Osteoblast (primary cell): ENCODE measurements around the gene CRAMP1. TPM values are rescaled to one million over a fixed set of nuclear protein-coding genes. Genes with fewer than 3 reads are reported as not detected.
"Not testable (repeated sequence)": the region's sequence is repeated elsewhere in the genome, so short reads cannot be mapped to it uniquely, and the experiment has no call there.

Experiments
- DNase-seq: peaks from one replicate; pipeline ENCODE4 v3.0.0; 2011; ENCODE audit warnings: low spot score, mixed read lengths; ENCODE audit not compliant: insufficient read length; ENCODE audit errors: missing footprints
- H2AFZ ChIP-seq: 2 replicates; pipeline ENCODE4 v1.6.0; 2011; ENCODE audit warnings: mild to moderate bottlenecking, low read length
- H3K27ac ChIP-seq: 2 replicates; pipeline ENCODE4 v1.5.1; 2011; ENCODE audit warnings: mild to moderate bottlenecking, low read depth, low read length, moderate library complexity
- H3K27me3 ChIP-seq: 2 replicates; pipeline ENCODE4 v1.6.0; 2012; ENCODE audit warnings: mild to moderate bottlenecking, control low read depth, inconsistent platforms, low read length, moderate library complexity; ENCODE audit not compliant: insufficient read depth
- H3K36me3 ChIP-seq: 2 replicates; pipeline ENCODE4 v1.5.1; 2011; ENCODE audit warnings: mild to moderate bottlenecking, low read length, control low read depth, moderate library complexity; ENCODE audit not compliant: insufficient read depth
- H3K4me1 ChIP-seq: 2 replicates; pipeline ENCODE4 v1.5.1; 2011; ENCODE audit warnings: mild to moderate bottlenecking, low read length, control low read depth, moderate library complexity; ENCODE audit not compliant: insufficient read depth
- H3K4me2 ChIP-seq: 2 replicates; pipeline ENCODE4 v1.6.0; 2011; ENCODE audit warnings: mild to moderate bottlenecking, low read length; ENCODE audit not compliant: insufficient read depth
- H3K4me3 ChIP-seq: fragments of 200-600 bp; sonication (generic); 3 replicates; pipeline ENCODE4 v1.5.1; 2012; ENCODE audit warnings: mild to moderate bottlenecking, low read length, inconsistent platforms; ENCODE audit not compliant: insufficient read depth
- H3K79me2 ChIP-seq: 2 replicates; pipeline ENCODE4 v1.6.0; 2012; ENCODE audit warnings: mild to moderate bottlenecking, low read length, control low read depth, inconsistent platforms; ENCODE audit not compliant: insufficient read depth
- H3K9me3 ChIP-seq: 2 replicates; pipeline ENCODE4 v1.5.1; 2011; ENCODE audit warnings: low read depth, low read length, control low read depth
- H4K20me1 ChIP-seq: 2 replicates; pipeline ENCODE4 v1.6.0; 2012; ENCODE audit warnings: mild to moderate bottlenecking, low read length, control low read depth; ENCODE audit not compliant: insufficient read depth
- CTCF ChIP-seq: IDR thresholded peaks from 2 replicates; pipeline ENCODE4 v1.5.1; 2011; ENCODE audit warnings: mild to moderate bottlenecking, low read depth, low read length, moderate library complexity; ENCODE audit errors: extremely low read depth
- total RNA-seq: library from RNA; depleted of rRNA; stranded (reverse); fragments of >200 nt; gene quantifications from 2 replicates; pipeline ENCODE4 v1.2.3, GENCODE V29; 2012

Gene CRAMP1
- total RNA-seq, 1 donor = 11.2 TPM

DNA sequence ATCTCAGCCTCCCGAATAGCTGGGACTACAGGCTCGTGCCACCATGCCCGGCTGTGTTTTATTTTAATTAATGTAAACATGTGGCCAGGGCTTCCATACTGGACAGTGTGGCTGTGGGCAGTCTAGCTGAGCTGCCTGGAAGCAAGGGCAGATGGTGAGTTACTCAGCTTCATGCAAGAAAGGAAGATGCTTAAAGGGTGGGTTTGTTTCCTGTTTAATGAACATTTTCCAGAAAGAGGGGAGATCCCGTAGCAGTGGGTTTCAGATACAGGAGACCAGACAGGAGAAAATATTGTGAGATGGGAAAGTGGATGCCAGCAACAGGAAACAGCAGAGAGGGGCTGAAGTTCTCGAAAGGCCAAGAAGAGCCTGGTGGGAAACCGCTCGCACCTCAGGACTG is 101.2 kb downstream of the CRAMP1 start:
- Histone ChIP-seq H2AFZ (no peak overlapping the region), H3K9me3 (no peaks in the 10 kb centered on the region), H3K4me2 (peak overlapping the region; percentile 23), H3K27me3 (no peaks in the 10 kb centered on the region), H3K36me3 (no peaks in the 10 kb centered on the region), H3K4me3 (no peak overlapping the region), H4K20me1 (peaks cover 73% of the 10 kb centered on the region), H3K4me1 (peaks cover 20% of the 10 kb centered on the region), H3K79me2 (peaks cover 97% of the 10 kb centered on the region), H3K27ac (peak overlapping the region; percentile 13)
- TF ChIP-seq CTCF = no peak
- DNase-seq = peak; percentile 82

GRCh38 chr16:1713933-1714332 is 101.8 kb downstream of the CRAMP1 start:
- Histone ChIP-seq H3K27me3 (no peaks in the 10 kb centered on the region), H3K36me3 (no peaks in the 10 kb centered on the region), H3K27ac (no peak overlapping the region), H4K20me1 (peaks cover 71% of the 10 kb centered on the region), H2AFZ (no peak overlapping the region), H3K4me2 (no peak overlapping the region), H3K79me2 (peaks cover 97% of the 10 kb centered on the region), H3K4me3 (no peak overlapping the region), H3K4me1 (peaks cover 14% of the 10 kb centered on the region), H3K9me3 (no peaks in the 10 kb centered on the region)
- no peak for DNase-seq
- no peak for TF ChIP-seq CTCF

GRCh38 chr16:1715220-1715619 is 103.1 kb downstream of the CRAMP1 start:
- no peak for TF ChIP-seq CTCF
- Histone ChIP-seq H3K79me2 (peaks cover 96% of the 10 kb centered on the region), H3K36me3 (no peaks in the 10 kb centered on the region), H3K4me2 (no peak overlapping the region), H2AFZ (no peak overlapping the region), H3K27ac (no peak overlapping the region), H3K9me3 (no peaks in the 10 kb centered on the region), H3K4me1 (peaks cover 9% of the 10 kb centered on the region), H4K20me1 (peaks cover 67% of the 10 kb centered on the region), H3K4me3 (no peak overlapping the region), H3K27me3 (no peaks in the 10 kb centered on the region)
- no peak for DNase-seq

- not testable (repeated sequence) for H3K36me3 ChIP-seq, H3K27ac ChIP-seq, H3K9me3 ChIP-seq, H3K4me1 ChIP-seq, H2AFZ ChIP-seq, H3K27me3 ChIP-seq, DNase-seq, H3K4me3 ChIP-seq, H3K4me2 ChIP-seq
- Histone ChIP-seq H4K20me1 (peaks cover 49% of the 10 kb centered on the region), H3K79me2 (peaks cover 83% of the 10 kb centered on the region)
Measured at GRCh38 chr16:1718236-1718635, 106.1 kb downstream of the CRAMP1 start.

DNA sequence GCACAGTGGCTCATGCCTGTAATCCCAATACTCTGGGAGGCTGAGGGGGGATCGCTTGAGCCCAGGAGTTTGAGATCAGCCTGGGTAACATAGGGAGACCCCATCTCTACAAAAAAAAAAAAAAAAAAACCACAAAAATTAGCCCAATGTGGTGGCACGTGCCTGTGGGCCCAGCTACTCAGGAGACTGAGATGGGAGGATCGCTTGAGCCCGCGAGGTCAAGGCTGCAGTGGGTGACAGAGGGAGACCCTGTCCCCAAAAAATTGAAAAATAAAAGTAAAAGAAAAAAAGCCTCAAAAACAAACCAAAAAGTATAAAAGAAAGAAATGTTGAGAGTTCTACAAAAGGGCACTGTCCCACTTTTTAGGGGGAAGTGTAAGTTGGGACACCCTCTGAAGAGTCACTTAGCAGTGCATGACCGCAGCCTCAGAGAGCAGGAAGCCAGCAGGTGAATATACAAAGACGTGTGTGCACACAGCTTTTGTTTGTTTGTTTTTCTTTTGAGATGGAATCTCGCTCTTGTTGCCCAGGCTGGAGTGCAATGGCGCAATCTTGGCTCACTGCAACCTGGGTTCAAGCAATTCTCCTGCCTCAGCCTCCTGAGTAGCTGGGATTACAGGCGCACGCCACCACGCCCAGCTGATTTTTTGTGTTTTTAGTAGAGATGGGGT is 107.5 kb downstream of the CRAMP1 start:
- not testable (repeated sequence) for H2AFZ ChIP-seq, H3K4me3 ChIP-seq, DNase-seq, H3K27ac ChIP-seq, H3K9me3 ChIP-seq, H3K4me2 ChIP-seq, H3K36me3 ChIP-seq, H3K27me3 ChIP-seq
- Histone ChIP-seq H3K79me2 (peaks cover 83% of the 10 kb centered on the region), H4K20me1 (peaks cover 48% of the 10 kb centered on the region), H3K4me1 (peaks cover 14% of the 10 kb centered on the region)
